Measurements from ENCODE around the gene SH2D3C.

The SH2D3C gene

GRCh38 chr9:127802576-127803443, 24.3 kb upstream of the SH2D3C start, which contains the start of gene FPGS (continued):
- no peak for TF ChIP-seq PRDM2 (tag by site-specific recombination; IDR thresholded peaks at IDR 0.05; ENCODE audit: borderline replicate concordance)
- no peak for TF ChIP-seq ZNF302 (tag by site-specific recombination; IDR thresholded peaks at IDR 0.05; ENCODE audit: low read depth)
- TF ChIP-seq ZNF843 (tag by site-specific recombination; IDR thresholded peaks at IDR 0.05) = no peak
- TF ChIP-seq ZNF248 (tag by site-specific recombination; IDR thresholded peaks at IDR 0.05) = no peak
- TF ChIP-seq ZNF391 (tag by site-specific recombination; IDR thresholded peaks at IDR 0.05; ENCODE audit: borderline replicate concordance, low read depth) = no peak
- TF ChIP-seq ZNF394 (tag by site-specific recombination; IDR thresholded peaks at IDR 0.05; ENCODE audit: borderline replicate concordance) = no peak
- no peak for TF ChIP-seq ZNF670 (tag by site-specific recombination; IDR thresholded peaks at IDR 0.05; ENCODE audit: low read depth)
- TF ChIP-seq ZNF366 (tag by site-specific recombination; conservative IDR thresholded peaks at IDR 0.05) = no peak
- TF ChIP-seq ZBTB49 (tag by site-specific recombination; IDR thresholded peaks at IDR 0.05; ENCODE audit: low read depth) = no peak
- no peak for TF ChIP-seq ZNF624 (tag by site-specific recombination; IDR thresholded peaks at IDR 0.05)
- TF ChIP-seq ZXDB (tag by site-specific recombination; IDR thresholded peaks at IDR 0.05) = peak; percentile 53
- TF ChIP-seq ZNF654 (tag by site-specific recombination; IDR thresholded peaks at IDR 0.05; ENCODE audit: low read depth) = no peak
- TF ChIP-seq ZNF510 (tag by site-specific recombination; IDR thresholded peaks at IDR 0.05; ENCODE audit: insufficient replicate concordance) = no peak
- no peak for TF ChIP-seq ZNF24 (tag by site-specific recombination; IDR thresholded peaks at IDR 0.05)
- peak; percentile 69; the same call in 1 of the 2 replicates for TF ChIP-seq WT1 (tag by site-specific recombination; IDR thresholded peaks at IDR 0.05)

GRCh38 chr9:127801955-127802575, 23.6 kb upstream of the SH2D3C start:
- H3K4me1 ChIP-seq (ENCODE audit: control insufficient read depth, insufficient read depth, low read length) = peaks cover 6% of the 10 kb centered on the region; the same call in 1 of the 2 replicates
- 0 out of 2 replicates have a peak overlapping the region, but pooled peaks have one; percentile 53 for H3K27ac ChIP-seq (ENCODE audit: extremely low read depth, low read depth, low read length)
- H3K4me3 ChIP-seq (ENCODE audit: low read depth, low read length) = peak overlapping the region; percentile 39
- CTCF ChIA-PET = interaction anchor here (0.7 to 0.9 kb wide), 4 partner anchors 10 to 315 kb away, joined by 3 to 6 read pairs (median 4); no protein-coding TSS in a partner anchor
- no peaks in the 10 kb centered on the region for H3K9me3 ChIP-seq (ENCODE audit: control insufficient read depth, insufficient read depth, low read depth, low read length)
- H3K36me3 ChIP-seq (ENCODE audit: control insufficient read depth in 2 of 2, insufficient read depth in 1 of 2, low read length in 2 of 2) = peaks cover 4 to 19% of the 10 kb centered on the region in 2 experiments; a peak in 2 of 3 replicates
- POLR2A ChIA-PET = interaction anchor here (0.6 to 2.8 kb wide), 5 partner anchors 10 to 243 kb away, joined by 3 to 28 read pairs (median 4); partner anchors contain the start of genes CDK9 and ST6GALNAC4
- TF ChIP-seq, protein P1, sequence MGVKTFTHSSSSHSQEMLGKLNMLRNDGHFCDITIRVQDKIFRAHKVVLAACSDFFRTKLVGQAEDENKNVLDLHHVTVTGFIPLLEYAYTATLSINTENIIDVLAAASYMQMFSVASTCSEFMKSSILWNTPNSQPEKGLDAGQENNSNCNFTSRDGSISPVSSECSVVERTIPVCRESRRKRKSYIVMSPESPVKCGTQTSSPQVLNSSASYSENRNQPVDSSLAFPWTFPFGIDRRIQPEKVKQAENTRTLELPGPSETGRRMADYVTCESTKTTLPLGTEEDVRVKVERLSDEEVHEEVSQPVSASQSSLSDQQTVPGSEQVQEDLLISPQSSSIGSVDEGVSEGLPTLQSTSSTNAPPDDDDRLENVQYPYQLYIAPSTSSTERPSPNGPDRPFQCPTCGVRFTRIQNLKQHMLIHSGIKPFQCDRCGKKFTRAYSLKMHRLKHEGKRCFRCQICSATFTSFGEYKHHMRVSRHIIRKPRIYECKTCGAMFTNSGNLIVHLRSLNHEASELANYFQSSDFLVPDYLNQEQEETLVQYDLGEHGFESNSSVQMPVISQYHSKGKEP (tag by site-specific recombination; IDR thresholded peaks at IDR 0.05) = no peak
- TF ChIP-seq PATZ1 (tag by site-specific recombination; IDR thresholded peaks at IDR 0.05) = no peak
- peak; percentile 87; the same call in 1 of the 2 replicates for TF ChIP-seq ZNF335 (tag by site-specific recombination; conservative IDR thresholded peaks at IDR 0.05)
- TF ChIP-seq ZNF140 (tag by site-specific recombination; IDR thresholded peaks at IDR 0.05) = no peak
- no peak for TF ChIP-seq ZNF600 (tag by site-specific recombination; IDR thresholded peaks at IDR 0.05)
- peak; percentile 30; the same call in 1 of the 2 replicates for TF ChIP-seq ZNF366 (tag by site-specific recombination; conservative IDR thresholded peaks at IDR 0.05)
- no peak for TF ChIP-seq SCRT1 (tag by site-specific recombination; IDR thresholded peaks at IDR 0.05; ENCODE audit: borderline replicate concordance)
- TF ChIP-seq SP3 (tag by site-specific recombination; IDR thresholded peaks at IDR 0.05) = no peak

Data from HEK293 (cell line).